HUES48 (cell line): ENCODE results near the gene APOBEC2.

Source experiments
- H3K27ac ChIP-seq: one replicate; pipeline ENCODE4 v1.7.0; 2013; ENCODE audit warnings: low read depth, low read length, inconsistent platforms
- H3K27me3 ChIP-seq: 2 replicates; pipeline ENCODE4 v1.6.1; 2013; ENCODE audit warnings: mild to moderate bottlenecking, low read length; ENCODE audit not compliant: control insufficient read depth, insufficient read depth
- H3K36me3 ChIP-seq: 2 replicates; pipeline ENCODE4 v1.6.1; 2013; ENCODE audit warnings: low read length; ENCODE audit not compliant: control insufficient read depth, insufficient read depth
- H3K4me1 ChIP-seq: 2 replicates; pipeline ENCODE4 v1.6.1; 2013; ENCODE audit warnings: mild to moderate bottlenecking, low read length; ENCODE audit not compliant: control insufficient read depth, insufficient read depth
- H3K4me3 ChIP-seq: 2 replicates; pipeline ENCODE4 v1.5.1; 2013; ENCODE audit warnings: mild to moderate bottlenecking, low read depth, low read length
- H3K9ac ChIP-seq: 2 replicates; pipeline ENCODE4 v1.6.1; 2013; ENCODE audit warnings: mild to moderate bottlenecking, low read depth, low read length, moderate library complexity
- H3K9me3 ChIP-seq: 2 replicates; pipeline ENCODE4 v1.6.1; 2013; ENCODE audit warnings: low read length; ENCODE audit not compliant: control insufficient read depth, insufficient read depth

The APOBEC2 gene

GRCh38 chr6:41023114-41023513 lies 29.9 kb upstream of the APOBEC2 start:
- Histone ChIP-seq H3K4me3 (no peak overlapping the region), H3K27ac (no peak overlapping the region), H3K36me3 (no peaks in the 10 kb centered on the region), H3K9me3 (no peaks in the 10 kb centered on the region), H3K9ac (no peak overlapping the region), H3K27me3 (no peaks in the 10 kb centered on the region), H3K4me1 (peaks cover 9% of the 10 kb centered on the region)

GRCh38 chr6:41025966-41026530 lies 27.0 kb upstream of the APOBEC2 start:
- no peaks in the 10 kb centered on the region for H3K27me3 ChIP-seq
- H3K9ac ChIP-seq = no peak overlapping the region
- no peaks in the 10 kb centered on the region for H3K9me3 ChIP-seq
- no peak overlapping the region for H3K27ac ChIP-seq
- no peak overlapping the region for H3K4me3 ChIP-seq
- no peaks in the 10 kb centered on the region for H3K36me3 ChIP-seq
- peaks cover 19% of the 10 kb centered on the region for H3K4me1 ChIP-seq

DNA sequence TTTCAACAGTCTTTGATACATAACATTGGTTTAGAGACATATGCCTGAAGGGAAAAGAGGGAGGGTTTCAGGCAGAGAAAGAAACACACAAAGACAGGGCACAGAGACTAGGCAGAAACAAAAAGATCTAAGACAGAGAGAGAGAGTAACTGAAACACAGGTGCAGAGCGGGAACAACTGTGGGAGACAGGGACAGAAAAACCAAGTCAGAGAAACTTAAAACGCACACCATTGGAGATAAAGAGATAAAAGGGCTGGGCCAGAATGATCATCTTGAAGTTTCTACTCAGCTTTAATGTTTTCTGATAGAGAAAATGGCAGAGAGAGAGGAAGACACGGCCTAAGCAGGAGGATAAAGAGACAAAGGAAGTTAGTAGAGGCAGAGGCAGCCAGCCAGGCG lies 25.8 kb upstream of the APOBEC2 start:
- peak overlapping the region; percentile 72 for H3K4me3 ChIP-seq
- H3K9me3 ChIP-seq = no peaks in the 10 kb centered on the region
- no peak overlapping the region for H3K27ac ChIP-seq
- peak overlapping the region; percentile 51 for H3K9ac ChIP-seq
- H3K27me3 ChIP-seq = no peaks in the 10 kb centered on the region
- no peaks in the 10 kb centered on the region for H3K36me3 ChIP-seq
- peaks cover 19% of the 10 kb centered on the region for H3K4me1 ChIP-seq

DNA sequence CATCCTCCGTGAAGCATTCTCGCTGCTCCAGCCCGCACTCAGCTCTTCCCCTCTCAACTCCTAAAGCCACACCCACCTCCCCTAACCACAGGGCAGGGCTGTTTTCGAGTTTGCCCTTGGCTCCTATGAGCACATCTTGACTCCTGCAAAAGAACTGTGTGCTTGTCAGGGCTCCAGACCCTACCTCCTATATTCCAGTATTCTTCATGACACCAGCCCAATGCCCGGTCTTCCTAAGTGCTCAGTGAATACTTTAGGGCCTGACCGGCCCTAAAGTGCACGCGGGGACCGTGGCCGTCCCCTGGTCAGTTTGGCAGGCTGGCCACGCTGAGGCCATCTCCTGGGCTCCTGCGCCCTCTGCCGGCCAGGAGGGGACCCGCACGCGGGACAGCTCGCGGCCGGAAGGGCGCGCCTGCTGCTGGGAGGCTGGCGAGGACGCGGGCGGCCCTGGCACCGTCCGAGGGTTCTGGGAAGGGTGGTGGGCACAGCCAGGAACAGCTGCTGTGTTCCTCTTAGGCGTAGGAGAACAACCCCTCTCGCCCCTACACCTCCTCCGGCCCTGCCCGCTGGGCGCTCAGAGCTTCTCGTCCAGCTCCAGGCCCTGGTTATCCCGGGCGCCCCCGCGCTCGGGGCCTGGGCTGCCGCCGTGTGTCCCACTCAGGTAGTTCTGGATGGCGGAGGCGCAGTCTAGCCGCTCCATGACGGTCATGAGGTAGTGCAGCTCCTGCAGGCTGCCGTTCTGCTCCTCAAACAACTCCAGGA lies 25.0 kb upstream of the APOBEC2 start:
- H3K4me3 ChIP-seq = peak overlapping the region; percentile 72
- H3K4me1 ChIP-seq = peaks cover 19% of the 10 kb centered on the region
- no peaks in the 10 kb centered on the region for H3K27me3 ChIP-seq
- H3K27ac ChIP-seq = peak overlapping the region; percentile 11
- H3K9ac ChIP-seq = peak overlapping the region; percentile 67
- no peaks in the 10 kb centered on the region for H3K36me3 ChIP-seq
- no peaks in the 10 kb centered on the region for H3K9me3 ChIP-seq

DNA sequence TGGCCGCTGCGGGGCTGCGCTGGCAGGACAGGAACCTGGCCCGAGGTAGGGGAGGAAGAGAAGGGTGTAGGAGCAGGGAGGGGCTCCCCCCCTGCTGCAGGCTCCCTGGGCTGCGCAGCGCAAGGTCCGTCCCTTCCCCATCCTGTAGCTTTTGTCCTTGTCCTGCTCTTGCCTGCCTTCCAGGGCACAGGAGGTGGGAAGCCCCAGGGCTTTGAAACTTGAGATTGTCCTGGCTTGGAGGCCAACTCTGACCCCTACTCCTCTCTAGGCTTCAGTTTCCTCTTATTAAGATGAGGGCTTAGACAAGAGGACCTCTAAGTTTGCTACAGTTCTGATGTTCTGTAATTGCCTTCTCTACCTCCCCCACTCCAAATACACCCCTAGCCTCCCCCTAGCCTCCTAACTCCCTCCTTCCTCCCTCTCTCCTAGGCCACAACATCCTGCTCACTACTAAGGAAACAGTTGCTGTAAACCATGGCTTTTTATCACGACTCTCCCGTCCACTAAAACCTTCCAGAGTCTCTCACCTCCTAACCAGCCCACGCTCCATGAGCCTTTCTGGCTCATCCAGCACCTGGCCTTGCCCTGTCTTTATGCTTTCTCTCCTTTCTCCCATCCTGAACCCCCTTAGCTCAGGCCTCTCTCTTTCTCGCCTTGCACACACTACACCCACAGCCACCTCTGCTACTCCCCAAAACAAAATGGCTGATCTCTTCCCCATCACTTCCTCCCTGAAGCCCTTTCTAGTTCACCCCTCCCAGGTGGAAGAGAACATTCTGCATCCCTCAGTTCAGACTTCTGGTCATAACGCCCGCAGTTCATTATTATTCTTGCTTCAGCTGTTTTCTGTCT lies 24.2 kb upstream of the APOBEC2 start:
- Histone ChIP-seq H3K27ac (peak overlapping the region; percentile 11), H3K4me1 (peaks cover 19% of the 10 kb centered on the region), H3K36me3 (no peaks in the 10 kb centered on the region), H3K27me3 (no peaks in the 10 kb centered on the region), H3K4me3 (peak overlapping the region; percentile 72), H3K9ac (peak overlapping the region; percentile 67), H3K9me3 (no peaks in the 10 kb centered on the region)

DNA sequence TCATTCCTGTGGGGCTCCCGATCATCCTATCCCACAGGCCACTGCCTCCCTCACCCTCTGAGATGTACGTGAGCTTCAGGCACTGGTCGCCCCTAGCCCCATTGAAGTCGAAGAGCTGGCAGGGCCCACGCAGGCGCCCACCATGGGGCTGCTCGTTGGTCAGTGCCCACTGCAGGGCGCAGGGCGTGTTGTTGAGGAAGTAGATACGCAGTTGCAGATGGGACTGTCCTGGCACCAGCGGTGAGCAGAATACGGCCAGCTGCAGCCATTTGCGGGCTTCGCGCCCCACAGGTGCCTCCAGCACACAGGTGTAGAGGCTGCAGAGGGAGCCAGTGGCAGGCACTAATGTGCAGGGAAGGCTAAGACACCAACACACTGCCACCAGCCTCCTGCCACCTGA lies 20.2 kb upstream of the APOBEC2 start:
- Histone ChIP-seq H3K4me1 (peaks cover 10% of the 10 kb centered on the region), H3K9ac (no peak overlapping the region), H3K27me3 (no peaks in the 10 kb centered on the region), H3K4me3 (no peak overlapping the region), H3K9me3 (no peaks in the 10 kb centered on the region), H3K36me3 (no peaks in the 10 kb centered on the region), H3K27ac (no peak overlapping the region)

DNA sequence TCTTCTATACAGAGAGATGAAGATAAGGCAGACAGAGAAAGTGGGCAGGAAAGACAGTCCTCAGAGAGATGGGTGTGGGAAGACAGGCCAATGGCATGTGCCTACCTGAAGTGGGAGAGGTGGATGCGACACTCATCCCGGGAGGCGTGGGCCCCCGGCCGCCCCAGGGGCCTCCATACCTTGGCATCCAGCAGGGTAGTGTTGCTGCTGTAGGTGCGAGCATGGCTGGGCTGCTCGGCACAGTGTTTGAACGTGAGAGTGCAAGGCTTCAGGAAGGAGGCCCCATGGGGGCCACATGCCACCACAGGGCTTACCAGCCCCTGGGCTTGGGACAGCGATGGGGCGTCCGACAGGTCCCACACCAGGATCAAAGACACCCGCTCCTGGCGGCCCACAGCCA lies 19.2 kb upstream of the APOBEC2 start:
- Histone ChIP-seq H3K27ac (no peak overlapping the region), H3K4me1 (peaks cover 5% of the 10 kb centered on the region), H3K36me3 (no peaks in the 10 kb centered on the region), H3K9ac (no peak overlapping the region), H3K4me3 (no peak overlapping the region), H3K9me3 (no peaks in the 10 kb centered on the region), H3K27me3 (no peaks in the 10 kb centered on the region)

DNA sequence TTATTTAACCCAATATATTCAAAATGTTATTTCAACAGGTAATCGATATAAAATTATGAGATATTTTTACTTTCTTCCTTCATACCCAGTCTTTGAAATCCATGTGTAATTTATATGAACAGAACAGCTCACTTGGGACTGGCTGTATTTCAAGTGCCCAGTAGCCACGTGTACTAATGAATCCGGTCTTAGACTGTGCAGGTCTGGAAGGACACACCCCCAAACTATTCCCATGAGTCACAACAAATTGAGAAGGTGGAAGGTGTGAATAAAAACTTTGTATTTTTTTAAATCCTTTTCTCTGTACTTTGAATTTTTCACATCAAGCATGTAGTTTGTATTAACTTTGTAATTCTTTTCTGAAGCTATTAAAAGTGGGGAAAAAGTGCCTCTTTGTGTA lies 16.8 kb upstream of the APOBEC2 start:
- H3K9ac ChIP-seq = no peak overlapping the region
- no peaks in the 10 kb centered on the region for H3K27me3 ChIP-seq
- H3K9me3 ChIP-seq = no peaks in the 10 kb centered on the region
- H3K4me3 ChIP-seq = no peak overlapping the region
- peaks cover 6% of the 10 kb centered on the region; the same call in 1 of the 2 replicates for H3K4me1 ChIP-seq
- H3K27ac ChIP-seq = no peak overlapping the region
- no peaks in the 10 kb centered on the region for H3K36me3 ChIP-seq

GRCh38 chr6:41036601-41037000 lies 16.4 kb upstream of the APOBEC2 start:
- H3K36me3 ChIP-seq = no peaks in the 10 kb centered on the region
- no peak overlapping the region for H3K4me3 ChIP-seq
- peaks cover 6% of the 10 kb centered on the region; the same call in 1 of the 2 replicates for H3K4me1 ChIP-seq
- no peaks in the 10 kb centered on the region for H3K9me3 ChIP-seq
- no peaks in the 10 kb centered on the region for H3K27me3 ChIP-seq
- no peak overlapping the region for H3K27ac ChIP-seq
- H3K9ac ChIP-seq = no peak overlapping the region

GRCh38 chr6:41037107-41037900 lies 15.7 kb upstream of the APOBEC2 start:
- Histone ChIP-seq H3K4me3 (no peak overlapping the region), H3K27ac (no peak overlapping the region), H3K36me3 (no peaks in the 10 kb centered on the region), H3K27me3 (no peaks in the 10 kb centered on the region), H3K4me1 (peaks cover 6% of the 10 kb centered on the region; the same call in 1 of the 2 replicates), H3K9me3 (no peaks in the 10 kb centered on the region), H3K9ac (no peak overlapping the region)
